GM19372 (cell line): ENCODE measurements around the gene ZNF324.

ENCODE experiments used
- ATAC-seq: cut with Tn5 transposase; IDR thresholded peaks from one replicate; pipeline ENCODE4 v1.9.1; 2021; ENCODE audit warnings: mild to moderate bottlenecking, low read depth, moderate library complexity; ENCODE audit not compliant: unreplicated experiment

Gene ZNF324

GRCh38 chr19:58519355-58520256 is 52.7 kb downstream of the ZNF324 start, which contains the start of gene ZBTB45:
ZBTB45 (minus strand) TSS chr19:58519810; CDS start chr19:58517673, 2,137 bp downstream.
- ATAC-seq = peak; percentile 79

DNA sequence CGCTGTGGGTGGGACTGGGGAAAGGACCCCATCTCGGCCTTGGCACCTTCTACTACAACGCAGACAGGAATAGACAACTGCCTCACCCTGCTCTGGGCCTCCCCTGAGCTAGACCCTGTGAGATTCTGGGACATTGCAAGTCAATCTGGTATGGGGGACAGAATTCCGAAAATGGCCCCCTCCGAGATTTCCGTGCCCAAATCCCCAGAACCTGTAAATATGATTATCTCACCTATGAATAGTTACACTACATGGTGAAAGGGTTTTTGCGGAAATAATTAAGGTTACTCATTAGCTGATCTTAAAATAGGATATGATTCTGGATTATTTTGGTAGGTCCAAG is 53.3 kb downstream of the ZNF324 start:
- ATAC-seq = no peak

GRCh38 chr19:58521651-58522050 is 54.8 kb downstream of the ZNF324 start:
- no peak for ATAC-seq

DNA sequence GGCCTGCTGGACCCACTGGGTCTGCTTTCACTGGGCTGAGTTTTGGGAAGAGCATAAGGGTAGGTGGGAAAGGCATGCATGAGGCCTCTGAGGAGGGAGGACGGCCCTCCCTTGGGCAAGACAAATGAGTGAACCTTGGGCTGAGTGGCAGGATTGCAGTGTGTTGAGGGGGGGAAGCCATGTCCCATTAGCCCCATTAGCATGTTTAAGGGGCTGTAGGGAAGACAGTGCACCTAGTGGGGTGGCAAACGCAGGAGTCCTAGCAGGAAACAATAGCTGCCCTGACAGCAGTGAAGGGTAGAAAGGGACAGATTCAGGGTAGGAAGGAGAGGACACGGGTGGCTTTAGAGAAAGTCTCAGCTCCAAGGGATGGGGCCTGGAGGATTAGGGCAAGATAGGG is 55.8 kb downstream of the ZNF324 start:
- ATAC-seq = no peak
